GM12878 (cell line): ENCODE data around the gene CNST. TPM values are rescaled to one million over a fixed set of nuclear protein-coding genes. Genes with fewer than 3 reads are reported as not detected.

Experiments used
- ATAC-seq: fragments of 200-7000 bp; cut with Tn5 transposase; 3 replicates; pipeline ENCODE4 v1.9.1; 2020; ENCODE audit warnings: mild to moderate bottlenecking, moderate library complexity
- BruUV-seq: library from RNA; stranded (reverse); fragments of 400-500 nt; replicated peaks from 2 replicates; lab custom pipeline; 2021; lab: Mats Ljungman, UMichigan
- CTCF ChIA-PET: fragments of 300-600 bp; sonication (Branson Sonifier 250); formaldehyde crosslinking; extraction: SDS; loops from one replicate; lab custom pipeline; 2021; ENCODE audit warnings: inconsistent platforms; lab: Yijun Ruan, JAX
- POLR2A ChIA-PET: fragments of 350-600 bp; formaldehyde crosslinking; extraction: SDS; loops from one replicate; lab custom pipeline; 2021; ENCODE audit warnings: inconsistent platforms; lab: Charles Lee
- RAD21 ChIA-PET: fragments of 300-600 bp; sonication (Branson Sonifier 250); formaldehyde crosslinking; loops from one replicate; lab custom pipeline; 2023; ENCODE audit warnings: antibody characterized with exemption; ENCODE audit not compliant: unreplicated experiment; lab: Charles Lee
- SMC1A ChIA-PET: fragments of 300-600 bp; sonication (Branson Sonifier 250); formaldehyde crosslinking; loops from one replicate; lab custom pipeline; 2023; ENCODE audit not compliant: unreplicated experiment, uncharacterized antibody; lab: Charles Lee
- DNase-seq: peaks from one replicate; pipeline ENCODE4 v3.0.0-alpha.2; 2011; ENCODE audit warnings: low read depth, low spot score
- FAIRE-seq: peaks from 3 replicates; lab custom pipeline; 2011; peaks lifted over from hg19 to GRCh38; lab: Jason Lieb, UNC
- H2AFZ ChIP-seq: 2 replicates; pipeline ENCODE4 v1.6.0; 2011; ENCODE audit warnings: low read depth, low read length, control low read depth; ENCODE audit not compliant: control insufficient read depth
- H3K27ac ChIP-seq: 2 replicates; pipeline ENCODE4 v1.5.1; 2011; ENCODE audit warnings: control low read depth; ENCODE audit not compliant: control insufficient read depth, insufficient read depth
- H3K27me3 ChIP-seq, 2 experiments: replicated peaks in 1 of 2; 2 replicates each; pipeline versions ENCODE4 v1.6.0 to v1.6.1; 2011; ENCODE audit warnings: low read length in 1 of 2; ENCODE audit not compliant: control insufficient read depth in 2 of 2, insufficient read depth in 2 of 2
- H3K36me3 ChIP-seq, 2 experiments: 2 replicates each; pipeline ENCODE4 v1.5.1; 2011; ENCODE audit warnings: low read length in 1 of 2; ENCODE audit not compliant: control insufficient read depth in 2 of 2, insufficient read depth in 2 of 2
- H3K4me1 ChIP-seq: 2 replicates; pipeline ENCODE4 v1.6.1; 2011; ENCODE audit warnings: mild to moderate bottlenecking, low read length, moderate library complexity, mixed read lengths; ENCODE audit not compliant: control insufficient read depth, insufficient read depth
- H3K4me2 ChIP-seq: 2 replicates; pipeline ENCODE4 v1.6.0; 2011; ENCODE audit warnings: control low read depth; ENCODE audit not compliant: control insufficient read depth, insufficient read depth
- H3K4me3 ChIP-seq: fragments of 200-600 bp; sonication (generic); 2 replicates; pipeline ENCODE4 v1.5.1; 2016
- H3K79me2 ChIP-seq: 2 replicates; pipeline ENCODE4 v1.6.0; 2011; ENCODE audit warnings: low read length; ENCODE audit not compliant: control insufficient read depth, insufficient read depth
- H3K9ac ChIP-seq: 2 replicates; pipeline ENCODE4 v1.8.0; 2011; ENCODE audit warnings: low read length, control low read depth, mixed read lengths; ENCODE audit not compliant: control insufficient read depth, insufficient read depth
- H3K9me3 ChIP-seq: replicated peaks from 3 replicates; pipeline ENCODE4 v1.5.1; 2011; ENCODE audit warnings: mild to moderate bottlenecking, low read length; ENCODE audit not compliant: control insufficient read depth, insufficient read depth
- H4K20me1 ChIP-seq: 2 replicates; pipeline ENCODE4 v1.6.0; 2011; ENCODE audit not compliant: control insufficient read depth, insufficient read depth
- BMI1 ChIP-seq: fragments of 450-650 bp; IDR thresholded peaks from 2 replicates; pipeline ENCODE4 v1.6.1; 2016; ENCODE audit warnings: mild to moderate bottlenecking, moderate library complexity, borderline replicate concordance
- EED ChIP-seq: sonication (generic); IDR thresholded peaks from 2 replicates; pipeline ENCODE4 v1.6.1; 2016; ENCODE audit warnings: antibody characterized with exemption, low read depth
- EGR1 ChIP-seq, 2 experiments: IDR thresholded peaks; 1 replicate in 1 of 2; 2 replicates in 1 of 2; pipeline ENCODE4 v1.6.1; 2011 to 2012; ENCODE audit warnings: low read depth in 2 of 2, low read length in 2 of 2, borderline replicate concordance in 1 of 2, mild to moderate bottlenecking in 1 of 2, moderate library complexity in 1 of 2
- MXI1 ChIP-seq: fragments of 150-350 bp; IDR thresholded peaks from 2 replicates; pipeline ENCODE4 v1.6.1; 2011; ENCODE audit warnings: low read depth, mild to moderate bottlenecking, inconsistent platforms, low read length, improper control_type of control experiment
- NFYA ChIP-seq: IDR thresholded peaks from 2 replicates; pipeline ENCODE4 v1.6.1; 2011; ENCODE audit warnings: low read depth, mild to moderate bottlenecking, low read length, improper control_type of control experiment, borderline replicate concordance
- NR2C1 ChIP-seq: fragments of 450-650 bp; IDR thresholded peaks from 2 replicates; pipeline ENCODE4 v1.6.1; 2017; ENCODE audit warnings: antibody characterized with exemption, mild to moderate bottlenecking, moderate library complexity
- WGBS: methylation state at CpG from one replicate; pipeline ENCODE4 v1.1.6; 2016; ENCODE audit warnings: low lambda C conversion rate; ENCODE audit not compliant: insufficient replicate concordance, insufficient coverage; ENCODE audit errors: missing lambda C conversion rate; 5-methylcytosine and 5-hydroxymethylcytosine counted together
- in situ Hi-C: fragments of 300-500 bp; cut with MboI; formaldehyde crosslinking; loops from 9 replicates; pipeline ENCODE4 v1.14.3; 2018; ENCODE audit warnings: mixed read lengths
- intact Hi-C: fragments of 100-400 bp; cut with micrococcal nuclease; formaldehyde crosslinking; loops from one replicate; pipeline ENCODE4 v1.14.2; 2022; ENCODE audit not compliant: unreplicated experiment
- polyA plus RNA-seq, 11 experiments: library from polyadenylated mRNA; depleted of rRNA in 4 of 11; unstranded in 6 of 11; stranded (reverse) in 5 of 11; fragments of >200 nt; fragmentation: Nextera tagmentation in 4 of 11; fragmentation: Illumina TruSeq in 1 of 11; extraction: Ambion mirVana in 4 of 11; extraction: Trizol in 1 of 11; gene quantifications; 1 replicate in 1 of 11; 2 replicates in 10 of 11; pipeline versions ENCODE4 v1.2.1 to v1.2.3, GENCODE V29; 2011 to 2016; ENCODE audit warnings: inconsistent platforms in 2 of 11, missing spikeins in 2 of 11, low read depth in 1 of 11
- total RNA-seq, 4 experiments: library from RNA; depleted of rRNA in 3 of 4; stranded (reverse); fragments of >200 nt in 3 of 4; fragmentation: Illumina TruSeq in 1 of 4; extraction: Trizol in 1 of 4; gene quantifications; 2 replicates each; pipeline versions ENCODE4 v1.2.1 to v1.2.3, GENCODE V29; 2013 to 2021
- TF ChIP-seq, protein P1 (sequence below): IDR thresholded peaks from 2 replicates; pipeline ENCODE4 v1.6.1; 2011; ENCODE audit warnings: low read depth, mild to moderate bottlenecking, low read length, moderate library complexity, borderline replicate concordance; ENCODE audit errors: extremely low read depth
- TF ChIP-seq, protein P2 (sequence below): IDR thresholded peaks from 2 replicates; pipeline ENCODE4 v1.6.1; 2012; ENCODE audit warnings: mild to moderate bottlenecking, low read depth, low read length
- TF ChIP-seq, protein P3 (sequence below): fragments of 450-650 bp; IDR thresholded peaks from 2 replicates; pipeline ENCODE4 v1.6.1; 2018; ENCODE audit warnings: mild to moderate bottlenecking, low read depth, moderate library complexity; ENCODE audit not compliant: partially characterized antibody

The CNST gene
- total and polyA plus RNA-seq, 10 of the 15 experiments (the other 5 are each of a cell fraction or from before 2014, with no cell fraction given): 4.8 to 16.2 (median 12.3) TPM

DNA sequence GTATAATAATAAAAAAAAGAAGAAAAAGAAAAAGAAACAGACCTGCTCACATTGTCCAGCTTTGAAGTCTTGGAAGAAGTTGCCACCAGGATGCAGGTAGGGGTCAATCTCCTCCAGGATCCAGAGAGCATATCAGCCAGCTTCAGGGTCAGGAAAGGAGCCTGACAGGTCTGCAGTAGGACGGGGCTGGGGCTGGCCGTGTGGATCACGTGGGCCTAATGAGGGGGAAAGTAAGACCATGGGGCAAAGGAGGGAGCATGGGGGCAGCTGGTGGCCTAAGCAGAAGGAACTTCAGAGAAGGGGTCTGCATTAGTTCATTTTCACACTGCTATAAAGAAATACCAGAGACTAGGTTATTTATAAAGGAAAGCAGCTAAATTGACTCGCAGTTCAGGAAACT is 39.9 kb upstream of the CNST start:
- 83% methylated on average over 4 of the region's 4 CpGs for WGBS
- H3K9ac ChIP-seq: no peak overlapping the region
- peaks cover 9% of the 10 kb centered on the region; the same call in 1 of the 3 replicates for H3K9me3 ChIP-seq
- intact Hi-C loops (no loop called here), in situ Hi-C loops (no loop called here)
- H3K4me2 ChIP-seq: no peak overlapping the region
- H3K27ac ChIP-seq: no peak overlapping the region
- no peaks in the 10 kb centered on the region for H3K79me2 ChIP-seq
- POLR2A ChIA-PET: no interaction called here
- H3K4me3 ChIP-seq: no peak overlapping the region
- FAIRE-seq (no peak), ATAC-seq (no peak), DNase-seq (no peak)
- TF ChIP-seq, protein P1, sequence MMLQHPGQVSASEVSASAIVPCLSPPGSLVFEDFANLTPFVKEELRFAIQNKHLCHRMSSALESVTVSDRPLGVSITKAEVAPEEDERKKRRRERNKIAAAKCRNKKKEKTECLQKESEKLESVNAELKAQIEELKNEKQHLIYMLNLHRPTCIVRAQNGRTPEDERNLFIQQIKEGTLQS: no peak
- no peak for TF ChIP-seq EGR1 (IDR thresholded peaks at IDR 0.05; ENCODE audit: borderline replicate concordance in 1 of 2, low read depth in 2 of 2, low read length in 2 of 2)
- TF ChIP-seq NR2C1: no peak
- TF ChIP-seq, protein P2, sequence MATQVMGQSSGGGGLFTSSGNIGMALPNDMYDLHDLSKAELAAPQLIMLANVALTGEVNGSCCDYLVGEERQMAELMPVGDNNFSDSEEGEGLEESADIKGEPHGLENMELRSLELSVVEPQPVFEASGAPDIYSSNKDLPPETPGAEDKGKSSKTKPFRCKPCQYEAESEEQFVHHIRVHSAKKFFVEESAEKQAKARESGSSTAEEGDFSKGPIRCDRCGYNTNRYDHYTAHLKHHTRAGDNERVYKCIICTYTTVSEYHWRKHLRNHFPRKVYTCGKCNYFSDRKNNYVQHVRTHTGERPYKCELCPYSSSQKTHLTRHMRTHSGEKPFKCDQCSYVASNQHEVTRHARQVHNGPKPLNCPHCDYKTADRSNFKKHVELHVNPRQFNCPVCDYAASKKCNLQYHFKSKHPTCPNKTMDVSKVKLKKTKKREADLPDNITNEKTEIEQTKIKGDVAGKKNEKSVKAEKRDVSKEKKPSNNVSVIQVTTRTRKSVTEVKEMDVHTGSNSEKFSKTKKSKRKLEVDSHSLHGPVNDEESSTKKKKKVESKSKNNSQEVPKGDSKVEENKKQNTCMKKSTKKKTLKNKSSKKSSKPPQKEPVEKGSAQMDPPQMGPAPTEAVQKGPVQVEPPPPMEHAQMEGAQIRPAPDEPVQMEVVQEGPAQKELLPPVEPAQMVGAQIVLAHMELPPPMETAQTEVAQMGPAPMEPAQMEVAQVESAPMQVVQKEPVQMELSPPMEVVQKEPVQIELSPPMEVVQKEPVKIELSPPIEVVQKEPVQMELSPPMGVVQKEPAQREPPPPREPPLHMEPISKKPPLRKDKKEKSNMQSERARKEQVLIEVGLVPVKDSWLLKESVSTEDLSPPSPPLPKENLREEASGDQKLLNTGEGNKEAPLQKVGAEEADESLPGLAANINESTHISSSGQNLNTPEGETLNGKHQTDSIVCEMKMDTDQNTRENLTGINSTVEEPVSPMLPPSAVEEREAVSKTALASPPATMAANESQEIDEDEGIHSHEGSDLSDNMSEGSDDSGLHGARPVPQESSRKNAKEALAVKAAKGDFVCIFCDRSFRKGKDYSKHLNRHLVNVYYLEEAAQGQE: no peak
- TF ChIP-seq NFYA: no peak
- no peak for TF ChIP-seq EED
- TF ChIP-seq BMI1: no peak
- TF ChIP-seq, protein P3, sequence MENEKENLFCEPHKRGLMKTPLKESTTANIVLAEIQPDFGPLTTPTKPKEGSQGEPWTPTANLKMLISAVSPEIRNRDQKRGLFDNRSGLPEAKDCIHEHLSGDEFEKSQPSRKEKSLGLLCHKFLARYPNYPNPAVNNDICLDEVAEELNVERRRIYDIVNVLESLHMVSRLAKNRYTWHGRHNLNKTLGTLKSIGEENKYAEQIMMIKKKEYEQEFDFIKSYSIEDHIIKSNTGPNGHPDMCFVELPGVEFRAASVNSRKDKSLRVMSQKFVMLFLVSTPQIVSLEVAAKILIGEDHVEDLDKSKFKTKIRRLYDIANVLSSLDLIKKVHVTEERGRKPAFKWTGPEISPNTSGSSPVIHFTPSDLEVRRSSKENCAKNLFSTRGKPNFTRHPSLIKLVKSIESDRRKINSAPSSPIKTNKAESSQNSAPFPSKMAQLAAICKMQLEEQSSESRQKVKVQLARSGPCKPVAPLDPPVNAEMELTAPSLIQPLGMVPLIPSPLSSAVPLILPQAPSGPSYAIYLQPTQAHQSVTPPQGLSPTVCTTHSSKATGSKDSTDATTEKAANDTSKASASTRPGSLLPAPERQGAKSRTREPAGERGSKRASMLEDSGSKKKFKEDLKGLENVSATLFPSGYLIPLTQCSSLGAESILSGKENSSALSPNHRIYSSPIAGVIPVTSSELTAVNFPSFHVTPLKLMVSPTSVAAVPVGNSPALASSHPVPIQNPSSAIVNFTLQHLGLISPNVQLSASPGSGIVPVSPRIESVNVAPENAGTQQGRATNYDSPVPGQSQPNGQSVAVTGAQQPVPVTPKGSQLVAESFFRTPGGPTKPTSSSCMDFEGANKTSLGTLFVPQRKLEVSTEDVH: no peak
- no peak for TF ChIP-seq MXI1
- RAD21 ChIA-PET: no interaction called here
- SMC1A ChIA-PET: interaction anchor here (1.8 kb wide), 1 partner anchor 21 kb away, joined by 4 read pairs; no protein-coding TSS in a partner anchor
- no peak overlapping the region for H2AFZ ChIP-seq
- H3K36me3 ChIP-seq: no peaks in the 10 kb centered on the region
- no peaks in the 10 kb centered on the region for H3K27me3 ChIP-seq
- H3K4me1 ChIP-seq: peaks cover 8% of the 10 kb centered on the region; the same call in 1 of the 2 replicates
- CTCF ChIA-PET: interaction anchor here (0.5 kb wide), 1 partner anchor 1022 kb away, joined by 4 read pairs; the partner anchor contains the start of gene GCSAML
- BruUV-seq: no TSS peak
- H4K20me1 ChIP-seq: no peaks in the 10 kb centered on the region
